ENCODE results near the gene CRYGN. TPM values are rescaled to one million over a fixed set of nuclear protein-coding genes. Genes with fewer than 3 reads are reported as not detected.

The CRYGN gene
- total and polyA plus RNA-seq, 2 of the 13 experiments (the other 11 are each of a cell fraction or from before 2014, with no cell fraction given): 0.11 TPM; not detected in 1

DNA sequence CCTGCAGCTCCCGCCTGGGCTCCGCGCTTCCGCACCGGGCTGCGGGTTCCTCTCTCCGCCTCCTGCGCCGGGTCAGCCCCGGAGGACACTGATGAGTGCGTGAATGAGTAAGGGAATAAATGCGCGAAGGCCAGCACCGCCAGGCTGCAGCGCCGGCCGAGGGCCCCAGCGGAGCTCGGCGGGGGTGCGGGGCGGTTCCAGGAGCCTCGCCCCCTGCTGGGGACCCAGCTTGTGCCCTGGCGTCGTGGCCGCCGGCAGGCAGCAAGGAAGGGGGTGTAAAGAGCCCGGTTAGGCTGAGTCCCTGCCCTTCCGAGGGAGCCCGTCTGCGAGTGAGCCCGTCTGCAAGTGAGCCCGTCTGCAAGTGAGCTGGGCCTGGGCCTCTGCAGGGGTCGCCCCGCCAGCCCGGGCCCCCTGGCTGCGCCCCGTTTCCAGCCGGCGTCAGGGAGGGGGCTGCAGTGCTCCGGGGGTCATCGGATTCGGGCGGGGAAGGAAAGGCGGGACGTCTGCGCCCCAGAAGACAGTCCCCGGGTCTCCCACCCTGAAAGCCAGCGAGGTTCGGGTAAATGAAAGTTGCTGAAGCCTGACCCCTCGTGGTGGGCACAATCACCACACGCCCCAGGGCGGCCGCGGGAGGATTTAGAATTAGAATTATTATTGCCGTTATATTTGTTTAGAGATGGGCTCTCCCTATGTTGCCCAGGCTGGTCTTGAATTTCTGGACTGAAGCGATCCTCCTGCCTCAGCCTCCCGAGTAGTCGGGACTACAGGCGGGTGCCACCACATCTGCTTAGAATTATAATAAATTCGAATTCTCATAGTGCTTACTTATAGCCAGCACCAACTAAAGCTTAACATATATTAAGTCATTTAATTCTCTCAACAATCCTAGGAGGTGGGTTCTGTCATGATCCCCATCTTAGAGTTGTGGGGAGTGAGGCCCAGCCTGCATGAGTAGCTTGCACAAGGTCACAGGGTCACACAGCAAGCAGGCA is 8.6 kb upstream of the CRYGN start (continued):
- TF ChIP-seq SMAD3 (CRISPR knock-in tag; IDR thresholded peaks at IDR 0.05): no peak
- no peak for TF ChIP-seq ZNF557 (CRISPR knock-in tag; IDR thresholded peaks at IDR 0.05)
- TF ChIP-seq BCL6 (CRISPR knock-in tag; IDR thresholded peaks at IDR 0.05): no peak
- TF ChIP-seq THAP8 (CRISPR knock-in tag; IDR thresholded peaks at IDR 0.05; ENCODE audit: borderline replicate concordance): no peak
- no peak for TF ChIP-seq CBX1 (IDR thresholded peaks at IDR 0.05; ENCODE audit: low read depth)
- TF ChIP-seq ZNF83 (CRISPR knock-in tag; IDR thresholded peaks at IDR 0.05; ENCODE audit: borderline replicate concordance): no peak
- TF ChIP-seq, protein P1, sequence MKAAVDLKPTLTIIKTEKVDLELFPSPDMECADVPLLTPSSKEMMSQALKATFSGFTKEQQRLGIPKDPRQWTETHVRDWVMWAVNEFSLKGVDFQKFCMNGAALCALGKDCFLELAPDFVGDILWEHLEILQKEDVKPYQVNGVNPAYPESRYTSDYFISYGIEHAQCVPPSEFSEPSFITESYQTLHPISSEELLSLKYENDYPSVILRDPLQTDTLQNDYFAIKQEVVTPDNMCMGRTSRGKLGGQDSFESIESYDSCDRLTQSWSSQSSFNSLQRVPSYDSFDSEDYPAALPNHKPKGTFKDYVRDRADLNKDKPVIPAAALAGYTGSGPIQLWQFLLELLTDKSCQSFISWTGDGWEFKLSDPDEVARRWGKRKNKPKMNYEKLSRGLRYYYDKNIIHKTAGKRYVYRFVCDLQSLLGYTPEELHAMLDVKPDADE (CRISPR knock-in tag; IDR thresholded peaks at IDR 0.05): no peak
- no peak for TF ChIP-seq ZZZ3 (CRISPR knock-in tag; IDR thresholded peaks at IDR 0.05; ENCODE audit: borderline replicate concordance)
- no peak for TF ChIP-seq ZNF782 (CRISPR knock-in tag; IDR thresholded peaks at IDR 0.05; ENCODE audit: borderline replicate concordance)
- TF ChIP-seq, protein P2, sequence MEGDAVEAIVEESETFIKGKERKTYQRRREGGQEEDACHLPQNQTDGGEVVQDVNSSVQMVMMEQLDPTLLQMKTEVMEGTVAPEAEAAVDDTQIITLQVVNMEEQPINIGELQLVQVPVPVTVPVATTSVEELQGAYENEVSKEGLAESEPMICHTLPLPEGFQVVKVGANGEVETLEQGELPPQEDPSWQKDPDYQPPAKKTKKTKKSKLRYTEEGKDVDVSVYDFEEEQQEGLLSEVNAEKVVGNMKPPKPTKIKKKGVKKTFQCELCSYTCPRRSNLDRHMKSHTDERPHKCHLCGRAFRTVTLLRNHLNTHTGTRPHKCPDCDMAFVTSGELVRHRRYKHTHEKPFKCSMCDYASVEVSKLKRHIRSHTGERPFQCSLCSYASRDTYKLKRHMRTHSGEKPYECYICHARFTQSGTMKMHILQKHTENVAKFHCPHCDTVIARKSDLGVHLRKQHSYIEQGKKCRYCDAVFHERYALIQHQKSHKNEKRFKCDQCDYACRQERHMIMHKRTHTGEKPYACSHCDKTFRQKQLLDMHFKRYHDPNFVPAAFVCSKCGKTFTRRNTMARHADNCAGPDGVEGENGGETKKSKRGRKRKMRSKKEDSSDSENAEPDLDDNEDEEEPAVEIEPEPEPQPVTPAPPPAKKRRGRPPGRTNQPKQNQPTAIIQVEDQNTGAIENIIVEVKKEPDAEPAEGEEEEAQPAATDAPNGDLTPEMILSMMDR (CRISPR knock-in tag; IDR thresholded peaks at IDR 0.05): peak; percentile 80
- no peak for TF ChIP-seq ZSCAN20 (CRISPR knock-in tag; IDR thresholded peaks at IDR 0.05; ENCODE audit: borderline replicate concordance)
- 0 out of 2 replicates have a peak, but pooled peaks have one; percentile 37 for TF ChIP-seq KDM5B (CRISPR knock-in tag; IDR thresholded peaks at IDR 0.05; ENCODE audit: borderline replicate concordance)
- no peak for TF ChIP-seq NR2F6 (IDR thresholded peaks at IDR 0.05)
- 0 out of 2 replicates have a peak, but pooled peaks have one; percentile 8 for TF ChIP-seq NR2F6 (CRISPR knock-in tag; IDR thresholded peaks at IDR 0.05)
- peak; percentile 62 for TF ChIP-seq ZNF501 (CRISPR knock-in tag; IDR thresholded peaks at IDR 0.05)
- no peak for TF ChIP-seq ZSCAN9 (CRISPR knock-in tag; IDR thresholded peaks at IDR 0.05; ENCODE audit: borderline replicate concordance)
- 0 out of 2 replicates have a peak, but pooled peaks have one; percentile 49 for TF ChIP-seq BORCS8-MEF2B (CRISPR knock-in tag; IDR thresholded peaks at IDR 0.05)
- no peak for TF ChIP-seq HHEX (CRISPR knock-in tag; IDR thresholded peaks at IDR 0.05)
- TF ChIP-seq ZNF800 (CRISPR knock-in tag; IDR thresholded peaks at IDR 0.05): 0 out of 2 replicates have a peak, but pooled peaks have one; percentile 33
- TF ChIP-seq ZNF605 (CRISPR knock-in tag; IDR thresholded peaks at IDR 0.05): no peak
- peak; percentile 38 to 74; a peak in 2 of 4 replicates for TF ChIP-seq HMGXB4 (CRISPR knock-in tag; IDR thresholded peaks at IDR 0.05; ENCODE audit: borderline replicate concordance in 1 of 2, low read depth in 1 of 2)
- peak; percentile 19 for TF ChIP-seq SKI (IDR thresholded peaks at IDR 0.05; ENCODE audit: partially characterized antibody)
